H9 (cell line): Measurements from ENCODE around the gene IGLL1. TPM values are rescaled to one million over a fixed set of nuclear protein-coding genes. Genes with fewer than 3 reads are reported as not detected.
A peak's percentile ranks its signal among the peaks of the same experiment; 100 is the strongest.

ENCODE experiments used
- DNase-seq: peaks from one replicate; pipeline ENCODE4 v3.0.0-alpha.2; 2017
- H2AFZ ChIP-seq: one replicate; pipeline ENCODE4 v1.6.1; 2013; ENCODE audit warnings: mild to moderate bottlenecking, low read length, control low read depth, moderate library complexity
- H2AK5ac ChIP-seq: 2 replicates; pipeline ENCODE4 v1.6.1; 2013; ENCODE audit warnings: low read length, control low read depth, mixed read lengths; ENCODE audit not compliant: insufficient read length
- H2BK120ac ChIP-seq: one replicate; pipeline ENCODE4 v1.6.1; 2013; ENCODE audit warnings: low read depth, mild to moderate bottlenecking, low read length, control low read depth, inconsistent platforms; ENCODE audit not compliant: poor library complexity, severe bottlenecking
- H2BK12ac ChIP-seq: 2 replicates; pipeline ENCODE4 v1.6.1; 2013; ENCODE audit warnings: low read length, control low read depth, mixed read lengths, low read depth; ENCODE audit not compliant: insufficient read length
- H2BK15ac ChIP-seq: 2 replicates; pipeline ENCODE4 v1.6.1; 2013; ENCODE audit warnings: low read depth, low read length, control low read depth
- H2BK20ac ChIP-seq: one replicate; pipeline ENCODE4 v1.6.1; 2013; ENCODE audit warnings: low read depth, mild to moderate bottlenecking, low read length, control low read depth, inconsistent platforms; ENCODE audit not compliant: poor library complexity, severe bottlenecking
- H2BK5ac ChIP-seq: 2 replicates; pipeline ENCODE4 v1.6.1; 2013; ENCODE audit warnings: low read length, control low read depth, mixed read lengths; ENCODE audit not compliant: insufficient read length
- H3K14ac ChIP-seq: 2 replicates; pipeline ENCODE4 v1.6.1; 2013; ENCODE audit warnings: low read length, control low read depth; ENCODE audit not compliant: insufficient read depth
- H3K18ac ChIP-seq: 2 replicates; pipeline ENCODE4 v1.6.1; 2013; ENCODE audit warnings: low read depth, mild to moderate bottlenecking, mixed read lengths, low read length, control low read depth; ENCODE audit not compliant: insufficient read length
- H3K23ac ChIP-seq: 2 replicates; pipeline ENCODE4 v1.6.1; 2013; ENCODE audit warnings: low read length, control low read depth, mixed read lengths, low read depth; ENCODE audit not compliant: insufficient read length
- H3K23me2 ChIP-seq: 2 replicates; pipeline ENCODE4 v1.6.1; 2013; ENCODE audit warnings: low read depth, mild to moderate bottlenecking, mixed read lengths, low read length, control low read depth; ENCODE audit not compliant: insufficient read length, poor library complexity, severe bottlenecking
- H3K27ac ChIP-seq: 2 replicates; pipeline ENCODE4 v1.5.1; 2013; ENCODE audit warnings: low read length, control low read depth, mixed read lengths, low read depth; ENCODE audit not compliant: insufficient read length
- H3K27me3 ChIP-seq: 2 replicates; pipeline ENCODE4 v1.6.1; 2013; ENCODE audit warnings: low read length, control low read depth, inconsistent platforms; ENCODE audit not compliant: insufficient read depth
- H3K4ac ChIP-seq: 2 replicates; pipeline ENCODE4 v1.6.1; 2013; ENCODE audit warnings: low read depth, mild to moderate bottlenecking, control low read depth, inconsistent platforms, low read length, moderate library complexity
- H3K4me1 ChIP-seq: 2 replicates; pipeline ENCODE4 v1.6.1; 2013; ENCODE audit warnings: low read length, control low read depth, inconsistent platforms; ENCODE audit not compliant: insufficient read depth
- H3K4me2 ChIP-seq: 2 replicates; pipeline ENCODE4 v1.6.1; 2013; ENCODE audit warnings: low read length, control low read depth, mixed read lengths; ENCODE audit not compliant: insufficient read length, insufficient read depth
- H3K56ac ChIP-seq: 2 replicates; pipeline ENCODE4 v1.6.1; 2013; ENCODE audit warnings: low read depth, mild to moderate bottlenecking, mixed read lengths, low read length, control low read depth; ENCODE audit not compliant: insufficient read length
- H3K79me1 ChIP-seq: 2 replicates; pipeline ENCODE4 v1.6.1; 2013; ENCODE audit warnings: low read depth, mild to moderate bottlenecking, moderate library complexity, low read length, control low read depth, inconsistent platforms; ENCODE audit not compliant: insufficient read depth, poor library complexity, severe bottlenecking
- H3K79me2 ChIP-seq: 2 replicates; pipeline ENCODE4 v1.6.1; 2013; ENCODE audit warnings: low read length, control low read depth, inconsistent platforms; ENCODE audit not compliant: insufficient read depth
- H3K9ac ChIP-seq: 2 replicates; pipeline ENCODE4 v1.6.1; 2013; ENCODE audit warnings: low read length, control low read depth, mixed read lengths; ENCODE audit not compliant: insufficient read length; ENCODE audit errors: extremely low read depth
- H3K9me3 ChIP-seq: one replicate; pipeline ENCODE4 v1.6.1; 2013; ENCODE audit warnings: low read depth, low read length, inconsistent platforms; ENCODE audit not compliant: control insufficient read depth
- H3T11ph ChIP-seq: one replicate; pipeline ENCODE4 v1.6.1; 2013; ENCODE audit warnings: mild to moderate bottlenecking, low read length, control low read depth, inconsistent platforms
- H4K20me1 ChIP-seq: one replicate; pipeline ENCODE4 v1.6.1; 2013; ENCODE audit not compliant: control insufficient read depth, insufficient read length, insufficient read depth
- H4K5ac ChIP-seq: 2 replicates; pipeline ENCODE4 v1.6.1; 2013; ENCODE audit warnings: low read depth, mild to moderate bottlenecking, mixed read lengths, low read length, control low read depth; ENCODE audit not compliant: insufficient read length
- H4K8ac ChIP-seq: replicated peaks from 2 replicates; pipeline ENCODE4 v1.6.1; 2013; ENCODE audit warnings: low read length, control low read depth, mixed read lengths, low read depth; ENCODE audit not compliant: insufficient read length
- H4K91ac ChIP-seq: 2 replicates; pipeline ENCODE4 v1.6.1; 2013; ENCODE audit warnings: low read depth, mild to moderate bottlenecking, moderate library complexity, mixed read lengths, low read length, control low read depth; ENCODE audit not compliant: insufficient read length
- H3K27ac Mint-ChIP-seq, 3 experiments: 2 replicates in 2 of 3; 3 replicates in 1 of 3; pipeline ENCODE4 v1.8.0; 2020 to 2021; ENCODE audit warnings: mixed read lengths in 3 of 3, mild to moderate bottlenecking in 1 of 3, moderate library complexity in 1 of 3
- H3K27me3 Mint-ChIP-seq: 2 replicates; pipeline ENCODE4 v1.8.0; 2021; ENCODE audit warnings: low read depth, mild to moderate bottlenecking, moderate library complexity, mixed read lengths
- H3K36me3 Mint-ChIP-seq, 3 experiments: 2 replicates in 2 of 3; 3 replicates in 1 of 3; pipeline ENCODE4 v1.8.0; 2020 to 2021; ENCODE audit warnings: low read depth in 3 of 3, mixed read lengths in 3 of 3; ENCODE audit not compliant: insufficient read depth in 1 of 3
- H3K4me1 Mint-ChIP-seq, 2 experiments: 2 replicates each; pipeline ENCODE4 v1.8.0; 2020; ENCODE audit warnings: mixed read lengths in 2 of 2
- H3K4me3 Mint-ChIP-seq, 2 experiments: 2 replicates in 1 of 2; 3 replicates in 1 of 2; pipeline ENCODE4 v1.8.0; 2020 to 2021; ENCODE audit warnings: mild to moderate bottlenecking in 2 of 2, mixed read lengths in 2 of 2, moderate library complexity in 1 of 2
- H3K9me3 Mint-ChIP-seq, 2 experiments: 2 replicates in 1 of 2; 3 replicates in 1 of 2; pipeline ENCODE4 v1.8.0; 2020; ENCODE audit warnings: mild to moderate bottlenecking in 2 of 2, mixed read lengths in 2 of 2, moderate library complexity in 1 of 2
- CTCF ChIP-seq: fragments of 200-600 bp; sonication (generic); conservative IDR thresholded peaks from 3 replicates; pipeline ENCODE4 v1.8.0; 2021; ENCODE audit warnings: antibody characterized with exemption, mild to moderate bottlenecking
- WGBS: extraction: QIAGEN DNeasy Blood & Tissue Kit; methylation state at CpG from one replicate; pipeline ENCODE4 v1.1.7; 2013; ENCODE audit warnings: missing lambda C conversion rate, low lambda C conversion rate, mixed read lengths; ENCODE audit not compliant: insufficient read length; ENCODE audit errors: extremely low coverage; 5-methylcytosine and 5-hydroxymethylcytosine counted together
- total RNA-seq: library from RNA; stranded (reverse); gene quantifications from 2 replicates; pipeline ENCODE4 v1.2.1, GENCODE V29; 2021

Gene IGLL1
- total RNA-seq, 1 experiment from 2014 or later = not detected

DNA sequence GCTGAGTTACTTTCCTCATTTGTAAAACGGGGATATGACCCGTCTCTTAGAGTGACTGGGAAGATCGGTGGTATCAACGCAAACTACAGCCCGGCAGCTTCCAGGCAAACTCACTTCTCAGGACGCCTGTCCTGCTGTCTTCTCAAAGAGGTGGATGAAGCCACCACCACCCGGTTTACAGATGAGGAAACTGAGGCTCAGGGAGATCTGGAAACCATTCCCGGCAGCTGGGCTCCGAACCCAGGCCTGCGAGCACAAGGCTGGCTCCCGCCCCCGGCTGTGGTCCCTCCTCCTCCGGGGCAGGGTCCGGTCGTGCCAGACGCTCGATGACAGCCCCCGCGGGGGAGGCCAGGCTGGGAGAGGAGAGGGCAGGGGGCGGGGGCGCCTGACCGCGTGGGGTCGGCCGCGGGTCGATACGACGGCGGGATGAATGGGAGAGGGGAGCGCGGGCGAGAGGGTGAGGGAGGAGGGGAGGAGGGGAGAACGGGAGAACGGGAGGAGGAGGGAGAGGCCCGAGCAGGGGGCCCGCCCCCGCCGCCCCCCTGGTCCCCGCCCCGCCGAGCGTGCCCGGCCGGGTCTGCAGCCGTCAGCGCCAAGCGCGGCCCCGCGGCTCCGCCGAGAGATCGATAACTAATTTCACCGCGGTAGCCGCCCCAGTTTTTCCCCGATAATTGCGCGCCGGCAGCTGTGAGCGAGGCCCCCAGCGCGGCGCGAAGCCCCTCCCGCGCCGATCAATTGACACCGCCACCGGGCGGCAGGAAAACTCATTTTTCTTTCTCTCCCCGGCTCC, 14.0 kb downstream of the IGLL1 start:
- H3K14ac ChIP-seq = no peak overlapping the region
- no peaks in the 10 kb centered on the region; the same call in 1 of the 2 replicates for H3K4me1 ChIP-seq
- H3K4me2 ChIP-seq = peak overlapping the region; percentile 63
- H3K4me3 Mint-ChIP-seq = peak overlapping the region; percentile 68 to 89
- no peak overlapping the region for H3T11ph ChIP-seq
- no peaks in the 10 kb centered on the region for H3K79me2 ChIP-seq
- H3K27ac Mint-ChIP-seq = no peak overlapping the region
- TF ChIP-seq CTCF = no peak
- no peak overlapping the region for H3K4ac ChIP-seq
- H3K9me3 Mint-ChIP-seq = no peaks in the 10 kb centered on the region
- no peak overlapping the region for H2BK15ac ChIP-seq
- no peak overlapping the region for H4K5ac ChIP-seq
- no peak overlapping the region for H2AFZ ChIP-seq
- no peak overlapping the region for H2BK120ac ChIP-seq
- H2AK5ac ChIP-seq = no peak overlapping the region
- H4K20me1 ChIP-seq = no peaks in the 10 kb centered on the region
- no peak overlapping the region for H2BK5ac ChIP-seq
- H3K4me1 Mint-ChIP-seq = peaks cover 14% of the 10 kb centered on the region in 2 experiments
- no peak overlapping the region for H4K91ac ChIP-seq
- H3K18ac ChIP-seq = no peak overlapping the region
- H3K23ac ChIP-seq = no peak overlapping the region
- no peak overlapping the region for H2BK12ac ChIP-seq
- H3K27me3 ChIP-seq = peaks cover 7% of the 10 kb centered on the region; the same call in 1 of the 2 replicates
- H4K8ac ChIP-seq = no peak overlapping the region
- H2BK20ac ChIP-seq = no peak overlapping the region
- peaks cover 95% of the 10 kb centered on the region for H3K27me3 Mint-ChIP-seq
- WGBS = no CpG with 5 or more reads among the region's 73 CpGs
- DNase-seq = peak; percentile 38
- H3K23me2 ChIP-seq = peaks cover 10% of the 10 kb centered on the region
- no peak overlapping the region for H3K9ac ChIP-seq
- H3K36me3 Mint-ChIP-seq = no peaks in the 10 kb centered on the region
- H3K56ac ChIP-seq = no peak overlapping the region
- no peaks in the 10 kb centered on the region for H3K9me3 ChIP-seq
- no peaks in the 10 kb centered on the region for H3K79me1 ChIP-seq
- no peak overlapping the region for H3K27ac ChIP-seq
